ENCODE data around the gene SLK. TPM values are rescaled to one million over a fixed set of nuclear protein-coding genes. Genes with fewer than 3 reads are reported as not detected.
A peak's percentile ranks its signal among the peaks of the same experiment; 100 is the strongest.

SLK gene
- total RNA-seq (10 to 100 TPM; 41.5 to 86.4 TPM), polyA plus RNA-seq (10 to 100 TPM; 13.3 to 21.0 TPM)
- long read RNA-seq, donor 1, full-length matches to known transcripts = 1 of 38 reads
- long read RNA-seq, donor 1, partial matches to known transcripts = 37 of 38 reads
- long read RNA-seq, donor 1, other reads (novel, unspliced or antisense) = 0 of 38 reads
- long read RNA-seq, donor 2, partial matches to known transcripts = 12 of 12 reads
- long read RNA-seq, donor 2, other reads (novel, unspliced or antisense) = 0 of 12 reads
- long read RNA-seq, donor 3 = 0 reads
- long read RNA-seq, donor 4 = 0 reads
- long read RNA-seq, donor 5, full-length matches to known transcripts = 1 of 28 reads
- long read RNA-seq, donor 5, partial matches to known transcripts = 27 of 28 reads
- long read RNA-seq, donor 5, other reads (novel, unspliced or antisense) = 0 of 28 reads

GRCh38 chr10:103966671-103967447 lies at the start of gene SLK:
TSS of gene SLK (plus strand) at chr10:103967140. CDS start at chr10:103967746, 606 bp downstream.
- Histone ChIP-seq H3K4me1 (ENCODE audit: control insufficient read depth in 5 of 5, insufficient read depth in 5 of 5, low read length in 5 of 5) (peaks cover 5 to 24% (median 7%) of the 10 kb centered on the region in 5 donors), H3K36me3 (ENCODE audit: control insufficient read depth in 4 of 4, insufficient read depth in 4 of 4, low read length in 4 of 4) (no peaks in the 10 kb centered on the region), H3K27me3 (ENCODE audit: control insufficient read depth in 3 of 3, insufficient read depth in 3 of 3, low read length in 2 of 3) (no peaks in the 10 kb centered on the region), H3K9ac (ENCODE audit: insufficient read depth in 1 of 2, low read length in 2 of 2) (peak within 1 kb of the TSS; percentile 88 to 97), H3K4me3 (peak within 1 kb of the TSS; percentile 97), H3K27ac (ENCODE audit: low read depth in 1 of 2, low read length in 1 of 2) (peak within 1 kb of the TSS; percentile 99 to 100), H3K9me3 (ENCODE audit: control insufficient read depth in 4 of 4, insufficient read depth in 3 of 4, low read length in 3 of 4) (no peaks in the 10 kb centered on the region)
- peak; percentile 89 to 95 (median 90) for DNase-seq
- no peak for TF ChIP-seq CTCF (IDR thresholded peaks at IDR 0.05; ENCODE audit: control extremely low read depth, extremely low read depth)
- 0% methylated on average over 33 to 92 of the region's 92 CpGs for WGBS, 2 donors
- peak; percentile 99 for ATAC-seq (ENCODE audit: insufficient read depth, low FRiP score)

GRCh38 chr10:103917302-103918052 lies 49.5 kb upstream of the SLK start:
- peak; percentile 23 for ATAC-seq (ENCODE audit: insufficient read depth, low FRiP score)
- Histone ChIP-seq H3K9me3 (ENCODE audit: control insufficient read depth in 4 of 4, insufficient read depth in 3 of 4, low read length in 3 of 4) (no peaks in the 10 kb centered on the region), H3K4me1 (ENCODE audit: control insufficient read depth in 5 of 5, insufficient read depth in 5 of 5, low read length in 5 of 5) (peaks cover 11 to 28% (median 16%) of the 10 kb centered on the region in 5 donors), H3K27me3 (ENCODE audit: control insufficient read depth in 3 of 3, insufficient read depth in 3 of 3, low read length in 2 of 3) (no peaks in the 10 kb centered on the region), H3K36me3 (ENCODE audit: control insufficient read depth in 4 of 4, insufficient read depth in 4 of 4, low read length in 4 of 4) (peaks cover 0 to 2% (median 0%) of the 10 kb centered on the region in 4 donors), H3K27ac (ENCODE audit: low read depth in 1 of 2, low read length in 1 of 2) (peak overlapping the region; percentile 95 to 98), H3K9ac (ENCODE audit: insufficient read depth in 1 of 2, low read length in 2 of 2) (peak overlapping the region; percentile 66 to 98), H3K4me3 (peak overlapping the region; percentile 73)
- no peak for DNase-seq
- TF ChIP-seq CTCF (IDR thresholded peaks at IDR 0.05; ENCODE audit: control extremely low read depth, extremely low read depth) = no peak
- 1% methylated on average over 29 of the region's 29 CpGs for WGBS, 2 donors

- H3K4me1 ChIP-seq (ENCODE audit: control insufficient read depth in 5 of 5, insufficient read depth in 5 of 5, low read length in 5 of 5) = peaks cover 11 to 28% (median 15%) of the 10 kb centered on the region in 5 donors
- peak within 1 kb of the TSS; percentile 73 for H3K4me3 ChIP-seq
- H3K36me3 ChIP-seq (ENCODE audit: control insufficient read depth in 4 of 4, insufficient read depth in 4 of 4, low read length in 4 of 4) = peaks cover 0 to 2% (median 0%) of the 10 kb centered on the region in 4 donors
- peak within 1 kb of the TSS; percentile 95 to 98 for H3K27ac ChIP-seq (ENCODE audit: low read depth in 1 of 2, low read length in 1 of 2)
- ATAC-seq (ENCODE audit: insufficient read depth, low FRiP score) (peak; percentile 97), DNase-seq (peak; percentile 97 to 99 (median 99))
- no peaks in the 10 kb centered on the region for H3K9me3 ChIP-seq (ENCODE audit: control insufficient read depth in 4 of 4, insufficient read depth in 3 of 4, low read length in 3 of 4)
- H3K27me3 ChIP-seq (ENCODE audit: control insufficient read depth in 3 of 3, insufficient read depth in 3 of 3, low read length in 2 of 3) = no peaks in the 10 kb centered on the region
- H3K9ac ChIP-seq (ENCODE audit: insufficient read depth in 1 of 2, low read length in 2 of 2) = peak within 1 kb of the TSS; percentile 66 to 98
- no peak for TF ChIP-seq CTCF (IDR thresholded peaks at IDR 0.05; ENCODE audit: control extremely low read depth, extremely low read depth)
- WGBS, 2 donors = 0 to 1% methylated on average over 45 to 53 of the region's 53 CpGs
Measured at GRCh38 chr10:103918053-103918846, 48.7 kb upstream of the SLK start, which contains the start of gene STN1. TSS of gene STN1 (minus strand) at chr10:103918184. CDS start at chr10:103917594, 590 bp downstream.

Measured in lung (tissue), 16 donors.